Bronchial epithelial cell (primary cell): ENCODE results near the gene EPB41L3. TPM values are rescaled to one million over a fixed set of nuclear protein-coding genes. Genes with fewer than 3 reads are reported as not detected.

ENCODE experiments used
- DNase-seq: peaks from one replicate; pipeline ENCODE4 v3.0.0-alpha.2; 2010; ENCODE audit warnings: low read depth
- FAIRE-seq: peaks from 2 replicates; lab custom pipeline; 2011; peaks lifted over from hg19 to GRCh38; lab: Jason Lieb, UNC
- H3K27me3 ChIP-seq: 2 replicates; pipeline ENCODE4 v1.5.1; 2011; ENCODE audit warnings: low read length; ENCODE audit not compliant: control insufficient read depth, insufficient read depth
- H3K36me3 ChIP-seq: 2 replicates; pipeline ENCODE4 v1.5.1; 2011; ENCODE audit warnings: low read length; ENCODE audit not compliant: control insufficient read depth, insufficient read depth
- H3K4me3 ChIP-seq: 2 replicates; pipeline ENCODE4 v1.5.1; 2011; ENCODE audit warnings: mild to moderate bottlenecking, low read depth, low read length, control low read depth
- CTCF ChIP-seq: IDR thresholded peaks from 2 replicates; pipeline ENCODE4 v1.5.1; 2011; ENCODE audit warnings: mild to moderate bottlenecking, moderate library complexity, low read length, control low read depth, inconsistent platforms; ENCODE audit not compliant: insufficient read depth, severe bottlenecking
- total RNA-seq: library from RNA; depleted of rRNA; stranded (reverse); fragments of >200 nt; gene quantifications from 2 replicates; pipeline ENCODE4 v1.2.1, GENCODE V29; 2014

Gene EPB41L3
- total RNA-seq, 1 donor from 2014 or later: 0.53 TPM

- no peak for FAIRE-seq
- DNase-seq: no peak
- Histone ChIP-seq H3K27me3 (no peaks in the 10 kb centered on the region), H3K4me3 (no peak overlapping the region), H3K36me3 (no peaks in the 10 kb centered on the region)
- no peak for TF ChIP-seq CTCF
Measured at GRCh38 chr18:5457462-5457957, 86.3 kb downstream of the EPB41L3 start.

- no peak for DNase-seq
- H3K4me3 ChIP-seq: no peak overlapping the region
Measured at GRCh38 chr18:5456577-5457461, 87.0 kb downstream of the EPB41L3 start.

GRCh38 chr18:5455674-5456073 is 88.1 kb downstream of the EPB41L3 start:
- FAIRE-seq (no peak), DNase-seq (peak; percentile 7)
- TF ChIP-seq CTCF: no peak
- Histone ChIP-seq H3K27me3 (no peaks in the 10 kb centered on the region), H3K4me3 (no peak overlapping the region), H3K36me3 (no peaks in the 10 kb centered on the region)

More at GRCh38 chr18:5456577-5457461, 87.0 kb downstream of the EPB41L3 start:
- TF ChIP-seq CTCF: no peak
- no peak for FAIRE-seq
- no peaks in the 10 kb centered on the region for H3K27me3 ChIP-seq
- no peaks in the 10 kb centered on the region for H3K36me3 ChIP-seq

GRCh38 chr18:5452943-5453443 is 90.8 kb downstream of the EPB41L3 start:
- Histone ChIP-seq H3K36me3 (no peaks in the 10 kb centered on the region), H3K27me3 (no peaks in the 10 kb centered on the region), H3K4me3 (no peak overlapping the region)
- DNase-seq (no peak), FAIRE-seq (no peak)
- no peak for TF ChIP-seq CTCF

GRCh38 chr18:5451871-5452270 is 91.9 kb downstream of the EPB41L3 start:
- Histone ChIP-seq H3K27me3 (no peaks in the 10 kb centered on the region), H3K36me3 (no peaks in the 10 kb centered on the region), H3K4me3 (no peak overlapping the region)
- DNase-seq: no peak
- no peak for FAIRE-seq
- TF ChIP-seq CTCF: no peak
